Stomach (tissue), 9 donors: ENCODE data around the gene ZXDC. TPM values are rescaled to one million over a fixed set of nuclear protein-coding genes. Genes with fewer than 3 reads are reported as not detected.

Experiments
- DNase-seq, 2 donors: peaks; one replicate each; pipeline versions ENCODE4 v3.0.0 to v3.0.0-alpha.2; 2013 to 2019
- H3K27ac ChIP-seq, 5 donors: fragments of 200-600 bp in 4 of 5; sonication (generic) in 4 of 5; one replicate each; pipeline ENCODE4 v1.5.1; 2013 to 2019; ENCODE audit warnings: mild to moderate bottlenecking in 1 of 5, moderate library complexity in 1 of 5
- H3K27me3 ChIP-seq, 3 donors: fragments of 200-600 bp; sonication (generic); one replicate each; pipeline ENCODE4 v1.5.1; 2017 to 2019; ENCODE audit warnings: mixed run types in 1 of 3
- H3K36me3 ChIP-seq, 4 donors: fragments of 200-600 bp; sonication (generic); 1 replicate in 3 of 4; 2 replicates in 1 of 4; pipeline ENCODE4 v1.5.1; 2016 to 2019
- H3K4me1 ChIP-seq, 4 donors: fragments of 200-600 bp; sonication (generic); one replicate each; pipeline ENCODE4 v1.5.1; 2016 to 2019
- H3K4me3 ChIP-seq, 4 donors: fragments of 200-600 bp; sonication (generic) in 3 of 4; one replicate each; pipeline ENCODE4 v1.5.1; 2016 to 2019; ENCODE audit warnings: mild to moderate bottlenecking in 1 of 4
- H3K9me3 ChIP-seq, 4 donors: fragments of 200-600 bp; sonication (generic); one replicate each; pipeline ENCODE4 v1.5.1; 2016 to 2019
- CTCF ChIP-seq, 7 experiments: fragments of 450-650 bp in 4 of 7; fragments of 200-600 bp in 3 of 7; sonication (generic) in 3 of 7; IDR thresholded peaks; one replicate each; pipeline ENCODE4 v1.5.1; 2016 to 2019; ENCODE audit warnings: antibody characterized with exemption in 7 of 7, control low read depth in 2 of 7, mild to moderate bottlenecking in 1 of 7
- EP300 ChIP-seq: sonication (generic); formaldehyde crosslinking; IDR thresholded peaks from one replicate; pipeline ENCODE4 v1.6.1; 2017; ENCODE audit warnings: antibody characterized with exemption
- POLR2A ChIP-seq, 4 donors: fragments of 450-650 bp; IDR thresholded peaks; one replicate each; pipeline ENCODE4 v1.6.1; 2016; ENCODE audit warnings: antibody characterized with exemption in 4 of 4, control low read depth in 2 of 4, mild to moderate bottlenecking in 1 of 4, moderate library complexity in 1 of 4
- POLR2AphosphoS5 ChIP-seq, 3 donors: sonication (generic); formaldehyde crosslinking; IDR thresholded peaks; one replicate each; pipeline ENCODE4 v1.6.1; 2016; ENCODE audit warnings: antibody characterized with exemption in 3 of 3
- WGBS, 5 donors: extraction: QIAGEN DNeasy Blood & Tissue Kit in 3 of 5; methylation state at CpG; one replicate each; pipeline versions ENCODE4 v1.1.5 to v1.1.7; 2013 to 2018; 5-methylcytosine and 5-hydroxymethylcytosine counted together
- intact Hi-C: fragments of 100-400 bp; cut with DNase I; formaldehyde crosslinking; loops from one replicate; pipeline ENCODE4 v1.15.1; 2023; ENCODE audit warnings: low total_unique reads
- polyA plus RNA-seq, 3 donors: library from polyadenylated mRNA; stranded (reverse); fragments of 200-250 nt; gene quantifications; one replicate each; pipeline ENCODE4 v1.2.3, GENCODE V29; 2013
- total RNA-seq, 5 donors: library from RNA; depleted of rRNA; stranded (reverse); fragments of >200 nt; gene quantifications; one replicate each; pipeline versions ENCODE4 v1.1.0 to v1.2.3, GENCODE V29; 2014 to 2016
- donor health status: healthy with polysubstance abuse.
- donor health status: Bipolar disorder and iron deficiency.
- donor health status: healthy.

ZXDC gene
- total and polyA plus RNA-seq, 8 donors: 6.1 to 73.2 (median 22.4) TPM

DNA sequence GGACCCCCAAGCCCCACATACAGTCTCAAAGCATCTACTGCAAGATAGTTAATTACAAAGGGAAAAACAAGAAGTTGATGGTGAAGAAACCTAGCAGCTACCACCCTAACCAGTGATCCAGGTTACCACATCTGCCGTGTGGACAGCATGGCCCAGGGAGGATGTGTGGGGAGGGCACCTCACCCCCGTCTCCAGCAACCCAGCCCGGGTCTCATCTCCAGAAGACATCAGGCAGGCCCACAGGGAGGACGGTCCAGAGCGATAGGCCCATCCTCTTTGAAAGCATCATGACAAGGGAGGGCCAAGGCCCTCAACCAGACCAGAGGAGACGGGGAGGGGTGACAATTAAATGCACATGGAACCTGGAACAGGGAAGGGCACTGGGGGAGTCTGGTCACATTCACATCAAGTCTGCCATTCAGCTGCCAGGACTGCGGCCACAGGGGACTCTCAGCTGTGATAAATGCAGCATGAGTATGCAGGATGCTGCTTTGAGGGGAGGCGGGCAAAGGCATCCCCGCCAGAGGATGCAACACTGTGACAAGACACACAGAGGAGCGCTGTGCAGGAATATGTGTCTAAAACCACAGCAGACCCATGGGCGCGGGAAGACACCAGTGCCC is 18.8 kb downstream of the ZXDC start:
- WGBS, 5 donors: 76 to 95% (median 88%) methylated on average over 12 of the region's 12 CpGs
- TF ChIP-seq POLR2AphosphoS5 (IDR thresholded peaks at IDR 0.05) (no peak), EP300 (no peak), POLR2A (IDR thresholded peaks at IDR 0.05) (no peak), CTCF (IDR thresholded peaks at IDR 0.05) (no peak)
- H3K9me3 ChIP-seq: no peaks in the 10 kb centered on the region
- no peaks in the 10 kb centered on the region for H3K27me3 ChIP-seq
- H3K4me3 ChIP-seq: no peak overlapping the region
- H3K36me3 ChIP-seq: peaks cover 54 to 98% (median 96%) of the 10 kb centered on the region in 4 donors
- H3K4me1 ChIP-seq: peaks cover 0 to 5% (median 0%) of the 10 kb centered on the region in 4 donors
- H3K27ac ChIP-seq: no peak overlapping the region
- intact Hi-C loops: no loop called here
- no peak for DNase-seq

DNA sequence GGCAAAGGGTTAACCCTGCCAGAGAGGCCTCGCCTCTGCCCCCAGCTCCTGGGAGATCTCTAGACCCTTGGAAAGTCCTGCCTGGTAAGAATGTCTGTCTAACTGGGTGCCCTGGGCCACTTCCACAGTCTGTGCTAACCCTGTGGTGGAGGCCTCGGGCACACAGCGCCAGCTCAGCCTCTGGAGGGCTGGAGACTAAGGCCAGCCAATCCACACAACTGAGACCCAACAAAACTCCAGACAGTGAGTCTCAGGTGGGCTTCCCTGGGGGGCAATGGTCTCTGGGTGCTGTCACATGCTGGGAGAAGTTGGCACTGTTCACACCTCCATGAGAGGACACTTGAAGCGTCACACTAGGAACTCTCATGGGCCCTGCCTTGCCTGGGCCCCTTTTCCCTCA is 19.5 kb downstream of the ZXDC start:
- Histone ChIP-seq H3K4me1 (peaks cover 0 to 5% (median 0%) of the 10 kb centered on the region in 4 donors), H3K27ac (no peak overlapping the region), H3K4me3 (no peak overlapping the region), H3K27me3 (no peaks in the 10 kb centered on the region), H3K36me3 (peaks cover 54 to 98% (median 96%) of the 10 kb centered on the region in 4 donors), H3K9me3 (no peaks in the 10 kb centered on the region)
- TF ChIP-seq POLR2A (IDR thresholded peaks at IDR 0.05): no peak
- no peak for TF ChIP-seq CTCF (IDR thresholded peaks at IDR 0.05)
- TF ChIP-seq EP300: no peak
- no peak for TF ChIP-seq POLR2AphosphoS5 (IDR thresholded peaks at IDR 0.05)
- no peak for DNase-seq
- 70 to 92% (median 81%) methylated on average over 4 of the region's 4 CpGs for WGBS, 5 donors
- intact Hi-C loops: no loop called here

DNA sequence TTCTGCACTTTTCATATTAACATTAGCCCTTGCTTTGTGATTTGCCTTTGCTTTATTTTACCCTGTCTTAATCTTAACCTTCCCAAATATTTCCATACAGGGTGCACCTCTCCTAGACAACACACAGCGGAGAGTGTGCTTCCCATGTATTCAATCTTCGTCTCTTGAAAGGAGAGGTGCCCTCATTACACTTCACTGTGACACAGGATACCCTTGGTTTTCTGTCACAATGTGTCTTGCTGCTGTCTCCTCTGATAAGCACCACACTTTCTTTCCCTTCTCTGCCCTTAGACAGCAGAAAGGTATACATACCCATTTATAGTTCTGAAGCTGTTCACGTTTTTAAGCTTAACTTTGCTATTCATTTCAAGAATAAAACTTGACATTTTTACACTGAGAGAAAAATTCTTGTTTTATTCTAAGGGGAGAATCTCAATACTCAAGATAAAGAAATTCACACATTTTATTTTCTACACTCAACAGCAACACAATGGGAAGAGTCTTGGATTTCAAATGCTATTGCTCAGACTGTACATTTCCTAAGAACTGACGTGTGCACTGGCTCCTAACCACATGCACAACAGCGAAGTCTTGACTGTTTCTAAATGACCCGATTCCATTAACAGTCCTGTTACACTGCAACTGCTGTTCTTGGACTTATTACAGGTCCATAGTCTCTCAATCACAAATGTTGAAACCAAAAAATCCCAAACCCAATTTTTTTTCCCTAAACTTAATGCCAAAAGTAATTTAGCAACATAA is 21.1 kb downstream of the ZXDC start:
- Histone ChIP-seq H3K4me3 (no peak overlapping the region), H3K36me3 (peaks cover 55 to 98% (median 96%) of the 10 kb centered on the region in 4 donors), H3K9me3 (no peaks in the 10 kb centered on the region), H3K27ac (no peak overlapping the region), H3K27me3 (no peaks in the 10 kb centered on the region), H3K4me1 (peaks cover 0 to 5% (median 0%) of the 10 kb centered on the region in 4 donors)
- no peak for DNase-seq
- intact Hi-C loops: no loop called here
- no peak for TF ChIP-seq POLR2A (IDR thresholded peaks at IDR 0.05)
- TF ChIP-seq POLR2AphosphoS5 (IDR thresholded peaks at IDR 0.05): no peak
- no peak for TF ChIP-seq CTCF (IDR thresholded peaks at IDR 0.05)
- no peak for TF ChIP-seq EP300
- WGBS, 5 donors: 79 to 91% (median 90%) methylated on average over 6 of the region's 6 CpGs

DNA sequence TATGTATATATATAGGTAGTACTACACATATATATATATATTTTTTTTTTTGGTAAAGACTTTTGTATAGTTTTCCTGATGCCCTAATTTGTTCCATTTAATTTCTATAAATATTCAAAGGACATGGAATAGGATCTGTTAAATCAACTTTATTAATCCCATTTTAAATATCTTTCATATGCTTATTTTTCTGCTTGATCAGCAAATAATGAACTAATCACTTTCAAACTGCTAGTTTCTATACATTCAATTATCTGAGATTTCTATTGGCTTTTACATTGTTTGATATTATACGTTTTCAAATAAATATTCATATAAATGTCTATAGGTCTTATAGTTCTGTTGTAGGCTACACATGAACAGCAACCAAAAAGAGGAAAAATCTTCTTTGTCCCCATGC is 21.7 kb downstream of the ZXDC start:
- DNase-seq: no peak
- Histone ChIP-seq H3K36me3 (peaks cover 52 to 98% (median 96%) of the 10 kb centered on the region in 4 donors), H3K27me3 (no peaks in the 10 kb centered on the region), H3K9me3 (no peaks in the 10 kb centered on the region), H3K4me3 (no peak overlapping the region), H3K4me1 (peaks cover 0 to 5% (median 0%) of the 10 kb centered on the region in 4 donors), H3K27ac (no peak overlapping the region)
- intact Hi-C loops: no loop called here
- TF ChIP-seq EP300: no peak
- TF ChIP-seq POLR2AphosphoS5 (IDR thresholded peaks at IDR 0.05): no peak
- no peak for TF ChIP-seq CTCF (IDR thresholded peaks at IDR 0.05)
- TF ChIP-seq POLR2A (IDR thresholded peaks at IDR 0.05): no peak
- WGBS, 5 donors: 57 to 81% (median 76%) methylated on average over 1 of the region's 1 CpG
